Tibial nerve (tissue), 4 donors: ENCODE measurements around the gene MANBA.

Source experiments
- EP300 ChIP-seq, 2 donors: sonication (generic); formaldehyde crosslinking; IDR thresholded peaks; one replicate each; pipeline ENCODE4 v1.6.1; 2017; ENCODE audit warnings: antibody characterized with exemption in 2 of 2, mild to moderate bottlenecking in 1 of 2
- POLR2A ChIP-seq, 2 donors: fragments of 450-650 bp; IDR thresholded peaks; one replicate each; pipeline ENCODE4 v1.6.1; 2017; ENCODE audit warnings: antibody characterized with exemption in 2 of 2, mild to moderate bottlenecking in 2 of 2, moderate library complexity in 2 of 2
- TF ChIP-seq, protein P1 (sequence below), 5 experiments: fragments of 200-600 bp in 3 of 5; fragments of 450-650 bp in 2 of 5; sonication (generic) in 3 of 5; IDR thresholded peaks; one replicate each; pipeline ENCODE4 v1.5.1; 2016 to 2019; ENCODE audit warnings: antibody characterized with exemption in 5 of 5, mild to moderate bottlenecking in 3 of 5, moderate library complexity in 2 of 5

GRCh38 chr4:102642631-102643298, 118.0 kb downstream of the MANBA start:
- TF ChIP-seq, protein P1, sequence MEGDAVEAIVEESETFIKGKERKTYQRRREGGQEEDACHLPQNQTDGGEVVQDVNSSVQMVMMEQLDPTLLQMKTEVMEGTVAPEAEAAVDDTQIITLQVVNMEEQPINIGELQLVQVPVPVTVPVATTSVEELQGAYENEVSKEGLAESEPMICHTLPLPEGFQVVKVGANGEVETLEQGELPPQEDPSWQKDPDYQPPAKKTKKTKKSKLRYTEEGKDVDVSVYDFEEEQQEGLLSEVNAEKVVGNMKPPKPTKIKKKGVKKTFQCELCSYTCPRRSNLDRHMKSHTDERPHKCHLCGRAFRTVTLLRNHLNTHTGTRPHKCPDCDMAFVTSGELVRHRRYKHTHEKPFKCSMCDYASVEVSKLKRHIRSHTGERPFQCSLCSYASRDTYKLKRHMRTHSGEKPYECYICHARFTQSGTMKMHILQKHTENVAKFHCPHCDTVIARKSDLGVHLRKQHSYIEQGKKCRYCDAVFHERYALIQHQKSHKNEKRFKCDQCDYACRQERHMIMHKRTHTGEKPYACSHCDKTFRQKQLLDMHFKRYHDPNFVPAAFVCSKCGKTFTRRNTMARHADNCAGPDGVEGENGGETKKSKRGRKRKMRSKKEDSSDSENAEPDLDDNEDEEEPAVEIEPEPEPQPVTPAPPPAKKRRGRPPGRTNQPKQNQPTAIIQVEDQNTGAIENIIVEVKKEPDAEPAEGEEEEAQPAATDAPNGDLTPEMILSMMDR (IDR thresholded peaks at IDR 0.05) = no peak
- no peak for TF ChIP-seq POLR2A (IDR thresholded peaks at IDR 0.05)
- peak in 1 of 2 donors; percentile 44 for TF ChIP-seq EP300 (IDR thresholded peaks at IDR 0.05)
